GM10266 (cell line): ENCODE results near the gene YPEL3.
"Not testable (repeated sequence)": the region's sequence is repeated elsewhere in the genome, so short reads cannot be mapped to it uniquely, and the experiment has no call there.

Source experiments
- DNase-seq: peaks from one replicate; pipeline ENCODE4 v3.0.0; 2012; ENCODE audit errors: extremely low spot score
- TF ChIP-seq, protein P1 (sequence below): IDR thresholded peaks from 2 replicates; pipeline ENCODE4 v1.5.1; 2012; ENCODE audit warnings: mild to moderate bottlenecking, low read depth; ENCODE audit not compliant: control insufficient read depth, insufficient read depth; ENCODE audit errors: missing control alignments

Gene YPEL3

GRCh38 chr16:30116291-30117207 lies 20.5 kb upstream of the YPEL3 start:
- TF ChIP-seq, protein P1, sequence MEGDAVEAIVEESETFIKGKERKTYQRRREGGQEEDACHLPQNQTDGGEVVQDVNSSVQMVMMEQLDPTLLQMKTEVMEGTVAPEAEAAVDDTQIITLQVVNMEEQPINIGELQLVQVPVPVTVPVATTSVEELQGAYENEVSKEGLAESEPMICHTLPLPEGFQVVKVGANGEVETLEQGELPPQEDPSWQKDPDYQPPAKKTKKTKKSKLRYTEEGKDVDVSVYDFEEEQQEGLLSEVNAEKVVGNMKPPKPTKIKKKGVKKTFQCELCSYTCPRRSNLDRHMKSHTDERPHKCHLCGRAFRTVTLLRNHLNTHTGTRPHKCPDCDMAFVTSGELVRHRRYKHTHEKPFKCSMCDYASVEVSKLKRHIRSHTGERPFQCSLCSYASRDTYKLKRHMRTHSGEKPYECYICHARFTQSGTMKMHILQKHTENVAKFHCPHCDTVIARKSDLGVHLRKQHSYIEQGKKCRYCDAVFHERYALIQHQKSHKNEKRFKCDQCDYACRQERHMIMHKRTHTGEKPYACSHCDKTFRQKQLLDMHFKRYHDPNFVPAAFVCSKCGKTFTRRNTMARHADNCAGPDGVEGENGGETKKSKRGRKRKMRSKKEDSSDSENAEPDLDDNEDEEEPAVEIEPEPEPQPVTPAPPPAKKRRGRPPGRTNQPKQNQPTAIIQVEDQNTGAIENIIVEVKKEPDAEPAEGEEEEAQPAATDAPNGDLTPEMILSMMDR, result no peak

DNA sequence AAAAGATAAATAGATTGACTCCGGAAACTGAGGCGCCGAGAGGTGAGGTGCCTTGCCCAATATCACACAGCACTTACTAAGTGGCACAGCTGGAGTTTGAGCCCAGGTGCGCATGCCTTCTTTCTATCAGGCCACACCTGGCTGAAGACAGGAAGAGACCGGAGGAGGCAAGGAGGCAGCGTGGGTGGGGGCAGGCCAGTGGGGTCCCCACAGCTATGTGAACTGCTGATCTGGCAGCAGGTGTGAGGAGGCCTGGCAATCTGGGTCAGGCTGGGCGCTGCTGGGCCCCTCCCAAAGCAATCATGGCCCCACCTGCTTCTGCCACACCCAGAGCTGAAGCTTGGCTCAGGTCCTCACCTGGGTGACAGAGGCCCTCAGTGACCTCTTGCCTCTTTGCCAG lies 19.2 kb upstream of the YPEL3 start:
- no peak for DNase-seq

More at GRCh38 chr16:30116291-30117207, 20.5 kb upstream of the YPEL3 start:
- no peak for DNase-seq

DNA sequence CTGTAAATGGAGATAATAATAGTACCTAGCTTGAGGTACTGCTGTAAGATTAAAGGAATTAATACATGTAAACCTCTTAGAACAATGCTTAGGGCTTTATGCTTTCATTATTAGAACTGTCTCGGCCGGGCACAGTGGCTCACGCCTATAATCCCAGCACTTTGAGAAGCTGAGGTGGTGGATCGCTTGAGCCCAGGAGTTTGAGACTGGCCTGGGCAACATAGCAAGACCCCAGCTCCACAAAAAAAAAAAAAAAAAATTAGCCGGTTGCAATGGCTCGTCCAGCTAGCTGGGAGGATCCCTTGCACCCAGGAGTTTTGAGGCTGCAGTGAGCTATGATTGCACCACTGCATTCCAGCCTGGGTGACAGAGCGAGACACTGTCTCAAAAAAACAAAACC lies 18.8 kb upstream of the YPEL3 start:
- DNase-seq, result not testable (repeated sequence)

More for the DNA sequence above, 19.2 kb upstream of the YPEL3 start:
- TF ChIP-seq, protein P1, result no peak

- no peak for DNase-seq
- TF ChIP-seq, protein P1, result no peak
These were observed 18.4 kb upstream of the YPEL3 start for GRCh38 chr16:30114411-30114810.

GRCh38 chr16:30113711-30114333 lies 17.8 kb upstream of the YPEL3 start:
- no peak for DNase-seq
- TF ChIP-seq, protein P1, result no peak

GRCh38 chr16:30113031-30113710 lies 17.2 kb upstream of the YPEL3 start, which contains the start of gene GDPD3:
GDPD3 (minus strand) TSS chr16:30113537; CDS start chr16:30113478, 59 bp downstream.
- TF ChIP-seq, protein P1, result no peak
- no peak for DNase-seq

- TF ChIP-seq, protein P1, result peak; percentile 68
- DNase-seq, result peak; percentile 67
These were observed 16.4 kb upstream of the YPEL3 start for GRCh38 chr16:30112197-30113030.
